ENCODE measurements around the gene TSPAN16. TPM values are rescaled to one million over a fixed set of nuclear protein-coding genes. Genes with fewer than 3 reads are reported as not detected.
A peak's percentile ranks its signal among the peaks of the same experiment; 100 is the strongest.

Gene TSPAN16
- not detected for total RNA-seq

- H3K9me3 ChIP-seq, result no peaks in the 10 kb centered on the region
- no peak within 1 kb of the TSS for H3K4me3 ChIP-seq
- no peak for TF ChIP-seq POLR2AphosphoS5 (IDR thresholded peaks at IDR 0.05)
- no peak for TF ChIP-seq CTCF (IDR thresholded peaks at IDR 0.05)
- no peak for TF ChIP-seq EP300 (IDR thresholded peaks at IDR 0.05; ENCODE audit: low read depth)
- no peak for TF ChIP-seq POLR2A (IDR thresholded peaks at IDR 0.05)
- DNase-seq, result no peak
- peak within 1 kb of the TSS in 3 of 4 donors; percentile 1 to 53 (median 35) for H3K27ac ChIP-seq
- H3K36me3 ChIP-seq, result no peaks in the 10 kb centered on the region
- WGBS, 2 donors (ENCODE audit: low coverage in 1 of 2), result 60% methylated on average over 1 to 8 of the region's 8 CpGs
- in situ Hi-C loops (cut with MboI; ENCODE audit: low pct_ligation_motif_present in 1 of 4, low pct_unique_long_range_greater_than_20kb in 1 of 4, low sequenced_read_pairs in 3 of 4) (loop anchor here in 3 of 4 donors (10.0 to 25.0 kb wide), 3 partner anchors 139 to 192 kb away; partner anchors contain the start of genes ELAVL3 (in 1 of the 3), ODAD3 (in 1 of the 3) and PRKCSH (in 1 of the 3)), intact Hi-C loops (cut with DNase I; ENCODE audit: low total_unique reads) (loop anchor here (10.0 kb wide), 1 partner anchor 149 kb away; no protein-coding TSS in a partner anchor)
- H3K27me3 ChIP-seq, result peaks cover 11% of the 10 kb centered on the region
- H3K4me1 ChIP-seq, result peaks cover 0 to 27% (median 19%) of the 10 kb centered on the region in 4 donors
Measured at GRCh38 chr19:11295665-11296245, at the start of gene TSPAN16. TSS of gene TSPAN16 (plus strand) at chr19:11296160. CDS start at chr19:11296298, 138 bp downstream.

- intact Hi-C loops (cut with DNase I; ENCODE audit: low total_unique reads), result no loop called here
- Histone ChIP-seq H3K4me3 (no peak overlapping the region), H3K9me3 (no peaks in the 10 kb centered on the region), H3K4me1 (peaks cover 0 to 7% (median 6%) of the 10 kb centered on the region in 4 donors), H3K27ac (no peak overlapping the region), H3K27me3 (no peaks in the 10 kb centered on the region), H3K36me3 (no peaks in the 10 kb centered on the region)
- in situ Hi-C loops (cut with MboI; ENCODE audit: low pct_ligation_motif_present in 1 of 4, low pct_unique_long_range_greater_than_20kb in 1 of 4, low sequenced_read_pairs in 3 of 4), result no loop called here
- no peak for DNase-seq
- WGBS, 2 donors (ENCODE audit: low coverage in 1 of 2), result 91 to 92% methylated on average over 4 to 11 of the region's 11 CpGs
- TF ChIP-seq POLR2AphosphoS5 (IDR thresholded peaks at IDR 0.05) (no peak), EP300 (IDR thresholded peaks at IDR 0.05; ENCODE audit: low read depth) (no peak), CTCF (IDR thresholded peaks at IDR 0.05) (no peak), POLR2A (IDR thresholded peaks at IDR 0.05) (no peak)
Measured at GRCh38 chr19:11246941-11247340, 49.0 kb upstream of the TSPAN16 start.

- intact Hi-C loops (cut with DNase I; ENCODE audit: low total_unique reads) (no loop called here), in situ Hi-C loops (cut with MboI; ENCODE audit: low pct_ligation_motif_present in 1 of 4, low pct_unique_long_range_greater_than_20kb in 1 of 4, low sequenced_read_pairs in 3 of 4) (no loop called here)
- Histone ChIP-seq H3K36me3 (no peaks in the 10 kb centered on the region), H3K27ac (peak overlapping the region in 1 of 4 donors; percentile 37), H3K4me1 (peaks cover 0 to 7% (median 6%) of the 10 kb centered on the region in 4 donors), H3K9me3 (no peaks in the 10 kb centered on the region), H3K27me3 (no peaks in the 10 kb centered on the region), H3K4me3 (no peak overlapping the region)
- 71 to 90% methylated on average over 2 to 10 of the region's 10 CpGs for WGBS, 2 donors (ENCODE audit: low coverage in 1 of 2)
- TF ChIP-seq CTCF (IDR thresholded peaks at IDR 0.05), result no peak
- no peak for TF ChIP-seq EP300 (IDR thresholded peaks at IDR 0.05; ENCODE audit: low read depth)
- no peak for TF ChIP-seq POLR2AphosphoS5 (IDR thresholded peaks at IDR 0.05)
- no peak for TF ChIP-seq POLR2A (IDR thresholded peaks at IDR 0.05)
- no peak for DNase-seq
Measured at GRCh38 chr19:11247391-11247790, 48.6 kb upstream of the TSPAN16 start.

GRCh38 chr19:11247934-11248333, 48.0 kb upstream of the TSPAN16 start:
- Histone ChIP-seq H3K4me3 (no peak overlapping the region), H3K4me1 (peaks cover 0 to 7% (median 6%) of the 10 kb centered on the region in 4 donors), H3K9me3 (no peaks in the 10 kb centered on the region), H3K27ac (peak overlapping the region in 1 of 4 donors; percentile 37), H3K27me3 (no peaks in the 10 kb centered on the region), H3K36me3 (no peaks in the 10 kb centered on the region)
- intact Hi-C loops (cut with DNase I; ENCODE audit: low total_unique reads) (no loop called here), in situ Hi-C loops (cut with MboI; ENCODE audit: low pct_ligation_motif_present in 1 of 4, low pct_unique_long_range_greater_than_20kb in 1 of 4, low sequenced_read_pairs in 3 of 4) (no loop called here)
- no peak for DNase-seq
- 81 to 100% methylated on average over 2 to 14 of the region's 14 CpGs for whole genome bisulfite sequencing, 2 donors (ENCODE audit: low coverage in 1 of 2)
- TF ChIP-seq POLR2A (IDR thresholded peaks at IDR 0.05), result no peak
- TF ChIP-seq POLR2AphosphoS5 (IDR thresholded peaks at IDR 0.05), result no peak
- TF ChIP-seq EP300 (IDR thresholded peaks at IDR 0.05; ENCODE audit: low read depth), result no peak
- no peak for TF ChIP-seq CTCF (IDR thresholded peaks at IDR 0.05)
